ENCODE data around the gene NEMP1.
"Not testable (repeated sequence)": the region's sequence is repeated elsewhere in the genome, so short reads cannot be mapped to it uniquely, and the experiment has no call there.

Gene NEMP1

DNA sequence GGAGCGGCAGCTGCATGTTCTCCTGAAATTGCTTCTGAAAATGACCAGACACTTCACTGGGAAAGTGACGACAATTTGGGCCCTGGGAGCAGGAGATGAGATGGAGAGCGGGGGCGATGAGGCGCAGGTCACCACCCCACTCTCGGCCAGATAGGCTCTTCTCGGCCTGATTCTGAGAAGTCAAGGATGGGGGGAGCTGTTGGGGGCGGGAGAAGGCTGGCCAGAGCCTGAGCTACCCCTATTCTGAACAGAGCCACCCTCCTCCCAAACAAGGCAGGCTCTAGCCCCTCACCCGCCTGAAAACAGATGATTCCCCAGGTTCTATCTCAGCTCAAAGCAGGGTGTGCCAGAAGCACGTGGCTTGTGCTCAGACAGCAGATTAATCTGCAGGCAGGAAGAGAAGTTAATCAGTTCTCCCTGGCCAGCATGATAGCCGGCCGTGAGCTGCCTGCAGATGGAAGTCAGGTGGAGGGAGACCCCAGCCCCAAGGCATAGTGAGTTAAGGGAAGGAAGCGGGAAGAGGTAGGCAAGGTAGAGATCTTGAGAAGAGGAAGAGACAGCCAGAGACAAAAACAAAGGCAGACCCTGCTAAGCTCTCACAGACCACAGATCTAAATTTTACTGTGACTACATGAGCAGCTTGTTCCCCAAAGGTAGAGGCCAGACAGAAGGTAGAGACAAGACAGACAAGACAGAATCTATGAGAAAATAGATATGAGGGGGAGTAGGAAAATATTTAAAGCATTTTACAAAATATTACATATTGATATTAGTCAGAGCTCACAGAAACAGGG lies 51.4 kb downstream of the NEMP1 start:
- Histone ChIP-seq H3K36me3 (ENCODE audit: control insufficient read depth, insufficient read depth, low read length) (no peaks in the 10 kb centered on the region), H3K9ac (ENCODE audit: low read depth, low read length) (no peak overlapping the region)

DNA sequence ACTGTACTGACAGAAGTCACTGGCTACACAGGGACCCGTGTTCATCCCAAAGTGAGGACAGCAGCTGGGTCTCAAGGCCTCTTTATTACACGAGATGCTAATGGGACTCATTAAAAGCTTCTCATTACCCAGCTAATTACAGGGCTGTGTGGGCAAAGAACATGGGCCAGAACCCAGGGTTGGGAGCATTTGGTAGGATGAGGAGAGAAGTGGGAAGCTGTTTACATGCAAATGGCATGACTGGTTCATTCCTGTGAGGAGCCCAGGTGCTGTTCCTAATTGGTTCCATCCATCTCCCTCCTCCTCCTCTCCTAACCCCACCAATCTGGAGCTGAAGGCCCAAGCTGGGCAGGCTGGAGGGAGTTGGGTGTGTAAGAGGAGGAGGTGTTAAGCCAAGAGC lies 53.4 kb downstream of the NEMP1 start:
- Histone ChIP-seq H3K4me1 (ENCODE audit: control insufficient read depth, insufficient read depth, low read length) (peaks cover 2% of the 10 kb centered on the region), H3K4me3 (ENCODE audit: low read depth, low read length) (no peak overlapping the region), H3K36me3 (ENCODE audit: control insufficient read depth, insufficient read depth, low read length) (no peaks in the 10 kb centered on the region), H3K9ac (ENCODE audit: low read depth, low read length) (no peak overlapping the region), H3K9me3 (ENCODE audit: control insufficient read depth, insufficient read depth, low read length) (no peaks in the 10 kb centered on the region), H3K27me3 (ENCODE audit: control insufficient read depth, insufficient read depth, low read length) (peaks cover 2% of the 10 kb centered on the region)

More for the DNA sequence above, 51.4 kb downstream of the NEMP1 start:
- Histone ChIP-seq H3K9me3 (ENCODE audit: control insufficient read depth, insufficient read depth, low read length) (no peaks in the 10 kb centered on the region), H3K4me1 (ENCODE audit: control insufficient read depth, insufficient read depth, low read length) (peaks cover 2% of the 10 kb centered on the region), H3K27me3 (ENCODE audit: control insufficient read depth, insufficient read depth, low read length) (peaks cover 2% of the 10 kb centered on the region), H3K4me3 (ENCODE audit: low read depth, low read length) (no peak overlapping the region)

DNA sequence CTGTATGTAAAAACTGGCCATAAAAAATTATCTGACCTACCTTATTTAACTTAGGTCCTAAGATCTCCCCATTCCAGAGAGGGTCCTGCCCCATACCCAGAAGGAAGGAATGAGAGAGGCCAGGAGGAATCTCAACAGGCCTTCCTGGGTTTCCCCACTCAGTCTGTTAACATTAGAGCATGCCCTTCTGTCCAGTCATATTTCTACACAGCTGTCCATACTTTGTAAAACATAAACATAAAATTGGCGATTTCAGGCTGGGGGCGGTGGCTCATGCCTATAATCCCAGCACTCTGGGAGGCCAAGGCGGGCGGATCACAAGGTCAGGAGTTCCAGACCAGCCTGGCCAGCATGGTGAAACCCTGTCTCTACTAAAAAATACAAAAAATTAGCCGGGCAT lies 56.3 kb downstream of the NEMP1 start:
- not testable (repeated sequence) for H3K4me3 ChIP-seq (ENCODE audit: low read depth, low read length); H3K4me1 ChIP-seq (ENCODE audit: control insufficient read depth, insufficient read depth, low read length); H3K9me3 ChIP-seq (ENCODE audit: control insufficient read depth, insufficient read depth, low read length); H3K9ac ChIP-seq (ENCODE audit: low read depth, low read length); H3K27me3 ChIP-seq (ENCODE audit: control insufficient read depth, insufficient read depth, low read length); H3K36me3 ChIP-seq (ENCODE audit: control insufficient read depth, insufficient read depth, low read length)

DNA sequence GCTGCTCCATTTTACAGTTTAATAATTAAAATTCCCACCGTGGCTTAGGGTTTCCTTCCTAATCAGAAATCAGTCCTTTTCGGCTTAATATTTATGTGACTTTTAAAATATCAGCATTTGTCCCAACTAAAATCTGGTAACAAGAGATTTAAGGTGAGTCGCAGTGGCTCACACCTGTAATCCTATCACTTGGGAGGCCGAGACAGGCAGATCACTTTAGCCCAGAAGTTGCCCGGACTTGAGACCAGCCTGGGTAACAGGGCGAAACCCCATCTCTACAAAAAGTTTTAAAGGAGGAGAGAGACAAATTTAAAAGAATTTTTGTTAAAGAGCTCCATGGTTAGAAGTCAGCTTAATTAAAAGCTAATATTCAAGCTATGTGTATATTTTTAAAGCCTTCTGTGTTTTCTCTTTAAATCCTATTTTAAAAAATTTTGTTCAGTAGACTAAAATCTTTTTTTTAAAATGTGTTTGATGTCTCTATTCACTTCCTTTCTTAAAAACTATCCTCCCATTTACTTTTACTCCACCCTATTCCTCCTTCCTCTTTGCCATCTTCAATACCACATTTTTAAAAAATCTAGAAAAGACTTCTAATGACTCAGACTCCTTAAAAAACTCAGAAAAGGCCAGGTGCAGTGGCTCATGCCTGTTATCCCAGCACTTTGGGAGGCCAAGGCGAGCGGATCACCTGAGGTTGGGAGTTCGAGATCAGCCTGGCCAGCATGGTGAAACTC lies 58.4 kb downstream of the NEMP1 start:
- Histone ChIP-seq H3K36me3 (ENCODE audit: control insufficient read depth, insufficient read depth, low read length) (no peaks in the 10 kb centered on the region), H3K27me3 (ENCODE audit: control insufficient read depth, insufficient read depth, low read length) (no peaks in the 10 kb centered on the region), H3K4me3 (ENCODE audit: low read depth, low read length) (no peak overlapping the region), H3K4me1 (ENCODE audit: control insufficient read depth, insufficient read depth, low read length) (no peaks in the 10 kb centered on the region), H3K9me3 (ENCODE audit: control insufficient read depth, insufficient read depth, low read length) (no peaks in the 10 kb centered on the region), H3K9ac (ENCODE audit: low read depth, low read length) (no peak overlapping the region)

DNA sequence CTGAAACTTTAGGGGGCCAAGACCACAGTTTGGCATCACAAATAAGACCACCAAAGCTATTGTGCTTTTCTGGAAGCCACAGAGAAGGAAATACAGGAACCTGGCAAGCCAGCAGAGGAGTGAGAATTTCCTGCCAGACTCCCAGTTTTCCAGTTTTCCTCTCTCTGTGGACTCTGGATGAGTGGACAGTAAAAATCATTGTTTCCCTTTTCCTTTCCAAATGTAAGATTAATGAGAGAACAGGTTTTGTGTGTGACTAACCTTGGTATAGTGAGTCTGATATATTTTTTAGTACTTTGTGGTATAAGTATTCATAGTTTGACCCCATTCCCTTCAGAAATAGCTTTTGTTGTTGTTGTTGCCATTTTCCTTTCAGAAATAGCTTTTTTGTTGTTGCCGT lies 59.7 kb downstream of the NEMP1 start:
- H3K9me3 ChIP-seq (ENCODE audit: control insufficient read depth, insufficient read depth, low read length) = no peaks in the 10 kb centered on the region
- no peaks in the 10 kb centered on the region for H3K36me3 ChIP-seq (ENCODE audit: control insufficient read depth, insufficient read depth, low read length)
- H3K27me3 ChIP-seq (ENCODE audit: control insufficient read depth, insufficient read depth, low read length) = no peaks in the 10 kb centered on the region
- H3K9ac ChIP-seq (ENCODE audit: low read depth, low read length) = no peak overlapping the region
- no peak overlapping the region for H3K4me3 ChIP-seq (ENCODE audit: low read depth, low read length)
- no peaks in the 10 kb centered on the region for H3K4me1 ChIP-seq (ENCODE audit: control insufficient read depth, insufficient read depth, low read length)

DNA sequence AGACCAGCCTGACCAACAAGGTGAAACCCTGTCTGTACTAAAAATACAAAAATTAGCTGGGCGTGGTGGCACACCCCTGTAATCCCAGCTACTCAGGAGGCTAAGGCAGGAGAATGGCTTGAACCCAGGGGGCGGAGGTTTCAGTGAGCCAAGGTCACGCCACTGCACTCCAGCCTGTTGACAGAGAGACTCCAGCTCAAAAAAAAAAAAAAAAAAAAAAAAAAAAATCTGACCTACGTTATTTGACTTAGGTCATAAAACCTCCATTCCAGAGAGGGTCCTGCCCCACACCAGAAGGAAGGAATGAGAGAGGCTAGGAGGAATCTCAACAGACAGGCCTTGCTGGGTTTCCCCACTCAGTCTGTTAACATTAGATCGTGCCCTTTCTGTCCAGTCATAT lies 60.2 kb downstream of the NEMP1 start:
- H3K27me3 ChIP-seq (ENCODE audit: control insufficient read depth, insufficient read depth, low read length); H3K4me3 ChIP-seq (ENCODE audit: low read depth, low read length); H3K36me3 ChIP-seq (ENCODE audit: control insufficient read depth, insufficient read depth, low read length); H3K9me3 ChIP-seq (ENCODE audit: control insufficient read depth, insufficient read depth, low read length); H3K9ac ChIP-seq (ENCODE audit: low read depth, low read length); H3K4me1 ChIP-seq (ENCODE audit: control insufficient read depth, insufficient read depth, low read length): not testable (repeated sequence)

DNA sequence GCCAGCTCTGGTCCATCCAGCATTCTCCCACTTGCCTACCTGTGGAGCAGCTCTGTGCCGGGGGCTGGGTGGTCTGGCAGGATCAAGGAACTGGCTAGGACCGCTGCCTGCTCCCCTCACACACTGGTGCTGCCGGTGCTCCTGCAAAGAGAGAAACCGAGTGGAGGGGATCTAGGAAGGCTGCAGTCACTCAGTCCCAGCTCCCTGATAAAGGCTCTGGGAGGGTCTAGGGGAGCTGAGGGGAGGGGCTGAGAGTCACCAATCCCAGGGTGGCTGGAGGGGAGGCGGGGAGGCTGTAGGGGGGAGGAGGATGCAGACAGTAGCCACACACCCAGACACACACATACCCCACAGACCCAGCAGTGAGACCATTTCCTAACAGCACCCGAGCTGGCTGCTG lies 62.2 kb downstream of the NEMP1 start, which contains the start of gene TAC3:
Gene TAC3 (minus strand): TSS at position 182 of the 400 bp plus-strand sequence. CDS start 732 bp downstream, outside the sequence.
- H3K9ac ChIP-seq (ENCODE audit: low read depth, low read length) = no peak within 1 kb of the TSS
- H3K9me3 ChIP-seq (ENCODE audit: control insufficient read depth, insufficient read depth, low read length) = no peaks in the 10 kb centered on the region
- H3K4me3 ChIP-seq (ENCODE audit: low read depth, low read length) = no peak within 1 kb of the TSS
- no peaks in the 10 kb centered on the region for H3K27me3 ChIP-seq (ENCODE audit: control insufficient read depth, insufficient read depth, low read length)
- no peaks in the 10 kb centered on the region for H3K36me3 ChIP-seq (ENCODE audit: control insufficient read depth, insufficient read depth, low read length)
- no peaks in the 10 kb centered on the region for H3K4me1 ChIP-seq (ENCODE audit: control insufficient read depth, insufficient read depth, low read length)

DNA sequence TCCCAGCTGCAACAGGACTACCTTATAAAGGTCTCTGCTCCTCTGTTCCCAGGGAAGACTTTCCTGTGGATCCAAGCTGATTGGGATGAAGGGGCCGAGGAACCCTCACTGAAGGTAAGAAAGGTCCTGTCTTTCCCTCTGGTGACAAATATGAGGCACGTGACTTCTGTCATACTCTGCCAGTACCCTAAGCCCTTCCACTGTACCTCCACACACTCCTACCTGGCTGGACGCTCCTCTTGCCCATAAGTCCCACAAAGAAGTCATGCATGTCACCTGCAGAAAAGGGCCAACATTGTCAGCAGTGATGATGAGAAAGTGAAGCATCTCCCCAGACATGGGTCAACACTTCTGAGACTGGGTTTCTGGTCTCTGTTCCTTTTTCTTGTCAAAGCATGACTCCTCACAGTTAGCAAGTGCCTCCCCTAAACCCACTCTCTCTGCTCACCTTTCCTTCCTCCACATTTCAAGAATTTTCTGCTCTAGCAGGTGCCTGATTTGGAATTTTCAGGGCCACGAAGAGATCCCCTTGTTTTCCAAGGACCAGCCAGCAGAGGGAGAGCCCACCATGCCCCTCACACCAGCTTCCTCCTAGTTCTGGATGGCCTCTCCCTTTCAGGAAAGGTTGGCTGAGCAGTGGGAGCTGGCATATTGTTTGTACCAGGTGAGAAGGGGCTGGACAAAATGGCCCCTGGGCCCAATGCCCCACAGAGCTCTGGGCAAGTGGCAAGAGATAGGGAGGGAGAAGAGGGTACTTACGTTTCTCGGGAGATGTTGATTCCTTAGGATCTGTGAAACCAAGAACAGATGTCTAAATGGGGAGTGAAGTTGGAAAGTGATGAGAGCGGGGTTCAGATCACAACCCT lies 65.8 kb downstream of the NEMP1 start:
- no peaks in the 10 kb centered on the region for H3K27me3 ChIP-seq (ENCODE audit: control insufficient read depth, insufficient read depth, low read length)
- no peaks in the 10 kb centered on the region for H3K36me3 ChIP-seq (ENCODE audit: control insufficient read depth, insufficient read depth, low read length)
- H3K9ac ChIP-seq (ENCODE audit: low read depth, low read length) = no peak overlapping the region
- peaks cover 13% of the 10 kb centered on the region for H3K4me1 ChIP-seq (ENCODE audit: control insufficient read depth, insufficient read depth, low read length)
- no peaks in the 10 kb centered on the region for H3K9me3 ChIP-seq (ENCODE audit: control insufficient read depth, insufficient read depth, low read length)
- no peak overlapping the region for H3K4me3 ChIP-seq (ENCODE audit: low read depth, low read length)

DNA sequence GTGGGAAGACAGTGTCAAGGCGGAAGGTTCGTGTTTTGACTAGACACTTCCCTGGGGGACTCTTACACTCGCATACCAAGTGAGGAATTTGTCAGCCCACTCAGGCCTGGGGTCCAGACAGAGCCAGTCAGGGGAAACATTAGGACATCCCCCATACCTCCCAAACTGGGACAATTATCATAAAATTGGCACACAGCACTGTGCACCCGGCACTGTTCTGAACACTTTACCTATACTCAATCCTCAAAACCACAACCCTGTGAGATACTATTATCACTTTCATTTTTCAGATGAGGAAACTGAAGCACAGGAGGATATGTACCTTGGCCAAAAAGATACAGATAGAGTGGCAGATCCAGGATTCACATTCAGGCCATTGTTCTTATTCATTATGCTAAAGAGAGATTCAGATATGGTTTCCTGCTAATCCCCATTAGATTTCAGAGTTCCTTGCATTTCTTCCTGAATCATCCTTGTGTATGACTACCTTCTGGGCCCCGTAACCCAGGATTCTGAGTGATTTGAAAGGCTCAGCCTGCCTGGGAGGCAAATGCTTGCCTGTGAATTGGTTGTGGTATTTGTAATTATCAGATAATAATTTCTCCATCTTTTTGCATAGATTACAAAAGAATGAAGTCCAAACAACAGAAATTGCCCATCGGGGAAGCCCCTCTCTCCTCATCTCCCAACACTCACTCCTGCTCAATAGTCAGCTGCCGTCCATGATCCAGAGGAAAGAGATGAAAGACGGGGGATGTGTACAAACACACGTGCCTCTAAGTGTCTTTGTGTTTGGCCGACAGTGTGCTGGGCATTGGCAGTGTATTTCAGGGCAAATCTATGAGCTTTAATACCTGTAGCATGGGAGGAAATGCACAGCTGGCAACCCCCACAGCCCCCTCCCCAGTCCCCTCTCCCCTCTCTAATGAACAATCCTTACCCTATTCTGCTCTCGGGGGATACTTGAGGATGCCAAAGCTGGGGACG lies 66.9 kb downstream of the NEMP1 start:
- Histone ChIP-seq H3K9me3 (ENCODE audit: control insufficient read depth, insufficient read depth, low read length) (no peaks in the 10 kb centered on the region), H3K4me3 (ENCODE audit: low read depth, low read length) (no peak overlapping the region), H3K36me3 (ENCODE audit: control insufficient read depth, insufficient read depth, low read length) (no peaks in the 10 kb centered on the region), H3K27me3 (ENCODE audit: control insufficient read depth, insufficient read depth, low read length) (no peaks in the 10 kb centered on the region), H3K9ac (ENCODE audit: low read depth, low read length) (no peak overlapping the region), H3K4me1 (ENCODE audit: control insufficient read depth, insufficient read depth, low read length) (peaks cover 13% of the 10 kb centered on the region)

DNA sequence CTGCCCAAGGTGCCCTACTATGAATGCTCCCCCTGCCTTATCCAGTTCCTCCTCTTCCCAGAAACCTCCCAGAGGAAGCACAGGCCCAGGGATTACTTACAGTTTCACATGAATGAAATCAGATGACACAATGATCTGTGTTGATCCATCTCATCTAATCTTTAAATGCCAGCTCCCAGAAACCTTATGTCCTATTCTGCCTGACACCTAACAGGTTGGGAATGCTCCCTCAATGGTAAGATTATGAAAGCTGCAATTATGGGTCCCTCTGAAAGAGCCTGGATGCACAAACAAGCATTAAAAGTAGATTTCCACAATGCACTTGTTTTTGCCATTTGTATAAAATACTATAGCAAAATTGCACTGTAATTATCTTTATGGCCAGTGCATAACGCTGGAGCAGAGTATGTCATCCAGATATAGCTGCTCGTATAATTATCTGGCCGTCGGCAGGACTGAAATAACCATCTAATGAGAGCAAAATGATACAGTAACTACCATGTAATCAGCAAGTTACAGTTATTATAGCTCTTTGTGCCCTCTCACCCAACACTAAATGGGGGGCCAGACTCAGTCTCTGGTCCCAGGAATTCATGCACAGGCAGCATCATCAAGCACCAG lies 67.9 kb downstream of the NEMP1 start:
- peaks cover 13% of the 10 kb centered on the region for H3K4me1 ChIP-seq (ENCODE audit: control insufficient read depth, insufficient read depth, low read length)
- H3K27me3 ChIP-seq (ENCODE audit: control insufficient read depth, insufficient read depth, low read length) = no peaks in the 10 kb centered on the region
- no peak overlapping the region for H3K4me3 ChIP-seq (ENCODE audit: low read depth, low read length)
- H3K9ac ChIP-seq (ENCODE audit: low read depth, low read length) = no peak overlapping the region
- H3K36me3 ChIP-seq (ENCODE audit: control insufficient read depth, insufficient read depth, low read length) = no peaks in the 10 kb centered on the region
- H3K9me3 ChIP-seq (ENCODE audit: control insufficient read depth, insufficient read depth, low read length) = no peaks in the 10 kb centered on the region

All from iPS-15b (cell line).